CD4-positive, alpha-beta T cell treated with Interleukin-6 for 4 hours (primary cell): ENCODE data around the gene FGF14.

Experiments
- DNase-seq: peaks from one replicate; pipeline ENCODE4 v3.0.0-alpha.2; 2020; ENCODE audit warnings: mixed read lengths

The FGF14 gene

DNA sequence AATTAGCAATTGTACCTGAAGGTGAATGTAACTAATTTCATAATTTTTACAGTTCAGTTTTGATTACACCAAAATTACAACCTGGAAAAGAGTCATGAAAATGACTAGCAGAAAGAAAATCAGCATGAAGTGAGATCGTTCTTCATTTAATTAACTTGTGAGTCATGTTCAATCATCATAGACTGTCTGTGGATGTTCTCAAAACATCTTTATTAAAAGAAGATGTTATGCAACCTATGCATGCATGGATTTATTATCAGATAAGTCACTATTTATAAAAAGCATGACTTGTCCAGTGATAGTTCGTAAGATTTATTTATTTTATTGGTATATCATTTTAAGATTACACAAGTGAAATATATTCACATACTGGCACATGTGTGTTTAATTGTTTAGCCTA lies 703.4 kb downstream of the FGF14 start:
- no peak for DNase-seq

DNA sequence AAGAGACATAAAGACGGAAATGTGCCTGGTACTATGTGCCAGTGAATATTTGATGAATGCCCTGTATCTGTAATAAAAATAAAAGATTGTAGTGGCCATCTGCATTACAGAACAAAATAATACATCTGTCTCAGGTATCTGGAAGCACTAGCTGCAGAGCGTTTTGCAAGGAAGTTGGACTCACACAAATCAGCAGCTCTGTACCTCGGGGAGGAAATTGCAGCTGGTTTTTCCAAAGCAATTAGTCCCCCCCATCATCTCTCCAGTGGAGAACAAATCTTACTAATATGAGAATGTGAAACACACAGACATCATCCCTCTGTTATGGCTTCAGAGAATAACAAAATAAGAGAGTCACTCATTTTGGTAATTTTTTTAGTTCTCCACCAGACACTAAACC lies 704.1 kb downstream of the FGF14 start:
- DNase-seq, result no peak

DNA sequence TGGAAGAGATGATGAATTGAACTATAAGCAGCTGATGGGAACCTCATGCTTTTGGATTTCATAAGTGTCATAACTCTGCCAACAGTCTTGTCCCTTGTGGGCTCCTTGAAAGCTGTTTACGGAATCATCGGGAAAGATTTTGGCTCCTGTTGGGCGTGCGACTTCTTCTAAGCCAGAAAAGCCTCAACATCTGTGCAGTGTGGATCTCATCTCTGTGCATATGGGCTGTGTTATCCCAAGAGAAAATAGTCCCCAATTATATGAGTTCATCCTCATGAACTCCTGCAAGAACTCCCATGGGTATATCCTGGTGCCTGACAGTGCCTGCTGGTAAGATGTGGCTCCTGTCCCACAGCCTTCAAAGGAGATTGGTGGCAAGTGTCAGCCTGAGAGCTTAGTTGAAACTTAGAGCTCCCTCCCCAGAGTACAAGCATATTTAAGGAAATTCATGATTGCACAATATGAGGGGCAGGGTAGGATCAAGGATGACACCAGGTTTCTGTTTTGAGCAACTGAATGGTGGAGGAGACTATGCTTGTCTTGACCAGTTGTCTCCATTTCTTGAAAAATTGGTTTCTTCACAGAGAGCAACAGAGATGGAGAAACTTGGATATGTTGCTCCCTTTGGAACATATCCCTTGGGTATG lies 705.9 kb downstream of the FGF14 start:
- DNase-seq, result no peak

DNA sequence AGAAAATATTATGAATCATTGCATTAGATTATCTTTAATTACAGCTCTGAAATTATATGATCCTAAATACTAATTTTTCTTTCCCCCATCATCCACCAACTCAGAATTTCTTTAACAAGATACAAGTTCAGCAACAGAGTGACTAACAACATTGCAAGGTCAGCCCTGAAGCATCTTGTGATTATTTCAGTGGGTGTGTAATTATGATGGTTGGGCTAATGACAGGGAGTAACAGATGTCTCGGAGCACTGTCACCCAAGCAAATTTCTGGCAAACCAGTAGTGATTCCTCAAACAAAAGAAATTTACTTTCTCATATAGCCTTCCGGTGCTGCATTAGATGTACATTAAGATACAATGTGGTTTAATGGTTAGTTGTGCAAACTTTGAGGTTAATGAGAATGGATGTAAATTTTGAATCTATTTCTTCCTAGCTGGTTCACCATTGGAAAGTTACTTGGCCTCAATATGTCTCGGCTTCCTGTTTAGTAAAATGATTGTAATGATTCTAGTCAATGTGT lies 710.4 kb downstream of the FGF14 start:
- DNase-seq, result no peak

DNA sequence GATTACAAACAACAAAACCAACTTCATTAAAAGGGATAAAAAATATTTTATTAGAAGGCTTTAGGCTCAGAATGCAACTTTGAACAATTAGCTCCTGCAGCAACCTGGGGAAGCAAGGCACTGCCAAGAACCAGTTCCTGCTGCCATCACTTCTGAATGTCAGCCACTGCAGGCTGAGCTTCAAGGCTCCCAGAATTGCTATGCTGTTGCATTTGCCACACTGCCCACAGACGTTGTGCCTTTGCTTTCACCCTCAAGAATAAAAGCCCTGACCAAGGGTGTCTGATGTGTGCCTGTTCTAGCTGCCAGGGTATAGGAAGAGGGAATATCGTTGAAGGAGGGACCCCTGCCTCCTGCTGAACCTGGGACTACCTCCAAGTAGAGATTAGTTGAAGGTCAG lies 711.0 kb downstream of the FGF14 start:
- no peak for DNase-seq

DNA sequence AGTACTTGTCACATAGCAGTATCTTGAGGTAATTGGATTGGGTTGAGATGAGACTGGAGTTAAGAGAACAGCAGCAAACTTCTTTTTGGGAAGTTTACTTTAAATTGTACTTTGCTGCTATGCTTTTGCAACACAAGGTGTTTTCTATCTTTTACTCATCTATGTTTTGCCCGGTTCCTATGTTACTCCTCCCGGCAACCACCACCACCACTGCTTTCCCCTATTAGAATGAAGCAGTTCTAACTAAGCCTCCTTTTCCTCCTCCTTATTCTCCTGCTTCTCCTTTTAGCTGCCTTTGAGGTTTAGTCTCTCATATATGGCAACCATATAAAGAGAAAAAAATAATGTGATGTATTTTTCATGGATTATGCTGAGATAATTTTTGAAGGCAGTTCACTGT lies 715.8 kb downstream of the FGF14 start:
- DNase-seq, result no peak

DNA sequence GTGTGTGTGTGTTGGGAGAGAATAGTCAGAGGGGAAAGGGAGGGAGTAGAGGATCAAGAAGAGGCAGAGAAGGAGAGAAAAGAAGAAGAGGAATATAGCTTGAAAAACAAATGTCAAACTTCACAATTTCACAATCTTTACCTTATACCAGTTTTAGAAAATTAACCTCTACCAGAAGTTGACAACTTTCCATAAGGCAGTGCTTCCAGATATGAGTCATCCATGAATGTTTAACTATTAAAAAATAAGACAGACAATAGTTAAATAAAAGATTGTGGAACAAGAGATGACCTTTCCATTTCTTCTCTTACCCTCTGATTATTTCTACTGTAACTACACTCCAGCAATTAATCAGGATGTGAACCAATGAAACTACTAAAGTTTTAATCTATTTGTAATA lies 720.0 kb downstream of the FGF14 start:
- no peak for DNase-seq

DNA sequence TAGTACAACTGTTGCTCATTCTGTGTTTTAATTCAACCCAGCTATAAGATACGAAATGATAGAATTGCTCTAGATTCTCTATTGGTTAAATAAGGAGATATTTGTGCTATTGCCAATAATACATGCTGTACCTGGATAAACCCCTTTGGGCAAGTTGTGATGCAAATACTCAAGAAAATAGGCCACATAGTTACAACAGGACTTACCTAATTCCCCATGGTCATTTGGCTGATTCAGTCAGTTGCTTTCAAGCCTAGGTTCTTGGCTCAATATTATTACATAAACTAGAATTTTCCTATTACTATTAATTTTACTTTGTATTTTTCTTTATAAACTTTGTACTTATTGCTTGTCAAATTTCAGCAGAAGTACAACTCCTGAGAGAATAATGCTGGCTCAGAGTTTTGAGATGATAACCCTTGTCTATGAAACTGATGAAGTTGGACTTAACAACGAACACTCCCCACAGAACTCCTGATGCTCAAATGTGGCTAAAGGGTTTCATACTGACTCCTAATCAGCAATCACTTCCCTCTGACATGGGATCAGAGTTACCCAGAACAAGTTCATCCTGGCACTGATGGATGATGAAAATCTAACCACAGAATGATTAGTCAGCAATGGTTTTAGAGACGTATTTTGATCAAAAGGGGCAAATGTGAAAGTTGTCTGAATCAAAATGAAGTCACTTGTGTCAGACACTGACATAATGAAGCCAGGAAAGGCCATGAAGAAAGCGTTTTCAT lies 728.3 kb downstream of the FGF14 start:
- DNase-seq, result no peak

DNA sequence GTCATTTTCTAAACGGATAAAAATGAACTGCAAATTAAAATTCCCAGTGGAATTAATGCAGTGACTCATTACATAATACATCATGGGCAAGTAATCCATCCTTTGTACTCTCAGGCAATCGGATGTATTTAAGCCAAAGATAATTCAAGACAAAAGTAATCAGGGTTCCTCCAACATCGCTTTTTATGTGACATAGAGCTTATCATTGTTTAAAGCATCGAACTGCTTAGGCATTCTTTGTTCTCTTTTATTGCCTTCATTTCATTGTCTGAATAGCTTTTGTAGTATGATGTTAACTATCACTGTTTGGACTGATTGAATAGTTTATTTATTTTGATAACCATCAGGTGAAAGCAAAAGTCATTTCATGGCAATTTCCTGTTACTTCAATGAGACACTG lies 740.0 kb downstream of the FGF14 start:
- no peak for DNase-seq
